ENCODE measurements around the gene LEKR1. TPM values are rescaled to one million over a fixed set of nuclear protein-coding genes. Genes with fewer than 3 reads are reported as not detected.

LEKR1 gene
- total RNA-seq, 1 experiment from 2014 or later = 0.72 TPM

Other genes starting within 250 kb of the LEKR1 start
- gene TIPARP, start 151.8 kb upstream of the LEKR1 start, total RNA-seq (2014; rRNA removed; shearing (Covaris generic)) = 17.9 and 20.0 TPM in 2 replicates

Data from A172 (cell line).